Measurements from ENCODE around the gene BTNL9.

- TF ChIP-seq, protein P1, sequence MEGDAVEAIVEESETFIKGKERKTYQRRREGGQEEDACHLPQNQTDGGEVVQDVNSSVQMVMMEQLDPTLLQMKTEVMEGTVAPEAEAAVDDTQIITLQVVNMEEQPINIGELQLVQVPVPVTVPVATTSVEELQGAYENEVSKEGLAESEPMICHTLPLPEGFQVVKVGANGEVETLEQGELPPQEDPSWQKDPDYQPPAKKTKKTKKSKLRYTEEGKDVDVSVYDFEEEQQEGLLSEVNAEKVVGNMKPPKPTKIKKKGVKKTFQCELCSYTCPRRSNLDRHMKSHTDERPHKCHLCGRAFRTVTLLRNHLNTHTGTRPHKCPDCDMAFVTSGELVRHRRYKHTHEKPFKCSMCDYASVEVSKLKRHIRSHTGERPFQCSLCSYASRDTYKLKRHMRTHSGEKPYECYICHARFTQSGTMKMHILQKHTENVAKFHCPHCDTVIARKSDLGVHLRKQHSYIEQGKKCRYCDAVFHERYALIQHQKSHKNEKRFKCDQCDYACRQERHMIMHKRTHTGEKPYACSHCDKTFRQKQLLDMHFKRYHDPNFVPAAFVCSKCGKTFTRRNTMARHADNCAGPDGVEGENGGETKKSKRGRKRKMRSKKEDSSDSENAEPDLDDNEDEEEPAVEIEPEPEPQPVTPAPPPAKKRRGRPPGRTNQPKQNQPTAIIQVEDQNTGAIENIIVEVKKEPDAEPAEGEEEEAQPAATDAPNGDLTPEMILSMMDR (IDR thresholded peaks at IDR 0.05; ENCODE audit: poor library complexity) = no peak
- no peak for TF ChIP-seq EZH2 (IDR thresholded peaks at IDR 0.05; ENCODE audit: borderline replicate concordance)
- TF ChIP-seq EZH2phosphoT487 (IDR thresholded peaks at IDR 0.05; ENCODE audit: low read depth, severe bottlenecking, unreplicated experiment) = no peak
Measured at GRCh38 chr5:181086884-181087205, 46.8 kb downstream of the BTNL9 start.

Data from hepatocyte (in vitro differentiated cells).